ENCODE measurements around the gene ARHGAP26. TPM values are rescaled to one million over a fixed set of nuclear protein-coding genes. Genes with fewer than 3 reads are reported as not detected.

The ARHGAP26 gene
- polyA plus RNA-seq, 1 donor (not counting 4 experiments of a cell fraction or from before 2014, with no cell fraction given): 3.9 TPM

- Histone ChIP-seq H3K9me1 (ENCODE audit: control insufficient read depth, extremely low read depth, insufficient read depth, low read length) (no peaks in the 10 kb centered on the region), H3K27ac (ENCODE audit: control insufficient read depth, insufficient read depth, low read length) (peak overlapping the region; percentile 34), H3K36me3 (ENCODE audit: control insufficient read depth in 2 of 2, extremely low read depth in 1 of 2, insufficient read depth in 2 of 2, low read length in 2 of 2) (no peaks in the 10 kb centered on the region), H3K4me1 (ENCODE audit: control insufficient read depth, extremely low read depth, insufficient read depth, low read length) (peaks cover 10% of the 10 kb centered on the region), H3K4me2 (ENCODE audit: control insufficient read depth, extremely low read depth, insufficient read depth, low read depth, low read length) (peak overlapping the region; percentile 14), H3K79me2 (ENCODE audit: control insufficient read depth, insufficient read depth, low read length) (no peaks in the 10 kb centered on the region), H3K27me3 (ENCODE audit: control insufficient read depth, extremely low read depth, insufficient read depth, low read length) (no peaks in the 10 kb centered on the region), H3K9ac (ENCODE audit: control insufficient read depth, extremely low read depth, insufficient read depth, low read length) (no peak overlapping the region), H2AFZ (ENCODE audit: control insufficient read depth, low read length) (no peak overlapping the region), H3K4me3 (ENCODE audit: control insufficient read depth in 2 of 3, extremely low read depth in 1 of 3, insufficient read depth in 2 of 3, low read depth in 1 of 3, low read length in 3 of 3) (no peak overlapping the region), H3K9me3 (ENCODE audit: control insufficient read depth, low read depth, low read length) (no peaks in the 10 kb centered on the region), H4K20me1 (ENCODE audit: control insufficient read depth, extremely low read depth, insufficient read depth, low read length) (no peaks in the 10 kb centered on the region)
- no peak for FAIRE-seq
- dilution Hi-C loops (cut with MboI; ENCODE audit: extremely low pct_ligation_motif_present, low sequenced_read_pairs): no loop called here
- DNase-seq (ENCODE audit: low read depth, low spot score): peak; percentile 83
- TF ChIP-seq EZH2 (IDR thresholded peaks at IDR 0.05; ENCODE audit: low read length): no peak
- no peak for TF ChIP-seq CTCF (optimal IDR thresholded peaks at IDR 0.05 in 1 of 3, IDR thresholded peaks at IDR 0.05 in 1 of 3, conservative IDR thresholded peaks at IDR 0.05 in 1 of 3; ENCODE audit: extremely low read depth in 1 of 3, insufficient read depth in 2 of 3, low read length in 3 of 3)
These were observed 335.2 kb downstream of the ARHGAP26 start for GRCh38 chr5:143105216-143105905.

- H3K4me1 ChIP-seq (ENCODE audit: control insufficient read depth, extremely low read depth, insufficient read depth, low read length): peaks cover 10% of the 10 kb centered on the region
- no peaks in the 10 kb centered on the region for H3K36me3 ChIP-seq (ENCODE audit: control insufficient read depth in 2 of 2, extremely low read depth in 1 of 2, insufficient read depth in 2 of 2, low read length in 2 of 2)
- no peak for DNase-seq (ENCODE audit: low read depth, low spot score)
- no peak overlapping the region for H3K4me3 ChIP-seq (ENCODE audit: control insufficient read depth in 2 of 3, extremely low read depth in 1 of 3, insufficient read depth in 2 of 3, low read depth in 1 of 3, low read length in 3 of 3)
- H3K27ac ChIP-seq (ENCODE audit: control insufficient read depth, insufficient read depth, low read length): no peak overlapping the region
- H3K27me3 ChIP-seq (ENCODE audit: control insufficient read depth, extremely low read depth, insufficient read depth, low read length): no peaks in the 10 kb centered on the region
- TF ChIP-seq EZH2 (IDR thresholded peaks at IDR 0.05; ENCODE audit: low read length): no peak
- TF ChIP-seq CTCF (optimal IDR thresholded peaks at IDR 0.05 in 1 of 3, IDR thresholded peaks at IDR 0.05 in 1 of 3, conservative IDR thresholded peaks at IDR 0.05 in 1 of 3; ENCODE audit: extremely low read depth in 1 of 3, insufficient read depth in 2 of 3, low read length in 3 of 3): peak in 1 of 3 experiments; percentile 77
- H3K9ac ChIP-seq (ENCODE audit: control insufficient read depth, extremely low read depth, insufficient read depth, low read length): no peak overlapping the region
- dilution Hi-C loops (cut with MboI; ENCODE audit: extremely low pct_ligation_motif_present, low sequenced_read_pairs): no loop called here
- no peaks in the 10 kb centered on the region for H3K79me2 ChIP-seq (ENCODE audit: control insufficient read depth, insufficient read depth, low read length)
- H4K20me1 ChIP-seq (ENCODE audit: control insufficient read depth, extremely low read depth, insufficient read depth, low read length): no peaks in the 10 kb centered on the region
- H3K9me1 ChIP-seq (ENCODE audit: control insufficient read depth, extremely low read depth, insufficient read depth, low read length): no peaks in the 10 kb centered on the region
- FAIRE-seq: peak; percentile 20
- H3K9me3 ChIP-seq (ENCODE audit: control insufficient read depth, low read depth, low read length): no peaks in the 10 kb centered on the region
- H3K4me2 ChIP-seq (ENCODE audit: control insufficient read depth, extremely low read depth, insufficient read depth, low read depth, low read length): no peak overlapping the region
- no peak overlapping the region for H2AFZ ChIP-seq (ENCODE audit: control insufficient read depth, low read length)
These were observed 336.0 kb downstream of the ARHGAP26 start for GRCh38 chr5:143106174-143106573.

All from keratinocyte (primary cell).